Measurements from ENCODE around the gene SNED1. TPM values are rescaled to one million over a fixed set of nuclear protein-coding genes. Genes with fewer than 3 reads are reported as not detected.

SNED1 gene
- total RNA-seq, 4 donors from 2014 or later, result 16.4 to 56.2 (median 43.5) TPM

- Histone ChIP-seq H3K27ac (peak overlapping the region in 1 of 4 donors; percentile 12), H3K4me3 (no peak overlapping the region), H3K9me3 (no peaks in the 10 kb centered on the region), H3K4me1 (peaks cover 35 to 41% of the 10 kb centered on the region in 2 donors), H3K27me3 (no peaks in the 10 kb centered on the region), H3K36me3 (no peaks in the 10 kb centered on the region)
- ATAC-seq (no peak), DNase-seq (peak; percentile 1 to 11)
- in situ Hi-C loops (cut with MboI; ENCODE audit: low sequenced_read_pairs in 4 of 4) (no loop called here), intact Hi-C loops (cut with DNase I; ENCODE audit: low total_unique reads) (loop anchor here (1.0 kb wide), 1 partner anchor 137 kb away; no protein-coding TSS in a partner anchor)
- TF ChIP-seq CTCF (IDR thresholded peaks at IDR 0.05 in 4 of 5, conservative IDR thresholded peaks at IDR 0.05 in 1 of 5) (no peak), POLR2A (IDR thresholded peaks at IDR 0.05) (no peak)
Observed at GRCh38 chr2:240988571-240989271, 9.7 kb upstream of the SNED1 start.

GRCh38 chr2:240989451-240990265 is 8.8 kb upstream of the SNED1 start:
- no peak overlapping the region for H3K4me3 ChIP-seq
- no peaks in the 10 kb centered on the region for H3K36me3 ChIP-seq
- in situ Hi-C loops (cut with MboI; ENCODE audit: low sequenced_read_pairs in 4 of 4), result no loop called here
- peak overlapping the region; percentile 92 to 98 (median 95) for H3K27ac ChIP-seq
- peak; percentile 29 to 72 (median 60) for TF ChIP-seq CTCF (IDR thresholded peaks at IDR 0.05 in 4 of 5, conservative IDR thresholded peaks at IDR 0.05 in 1 of 5)
- no peak for TF ChIP-seq POLR2A (IDR thresholded peaks at IDR 0.05)
- no peaks in the 10 kb centered on the region for H3K27me3 ChIP-seq
- DNase-seq, result peak; percentile 43 to 60
- no peaks in the 10 kb centered on the region for H3K9me3 ChIP-seq
- intact Hi-C loops (cut with DNase I; ENCODE audit: low total_unique reads), result loop anchor here (1.0 to 10.0 kb wide), 4 partner anchors 77 to 745 kb away; partner anchors contain the start of gene D2HGDH
- ATAC-seq, result no peak
- peaks cover 35 to 41% of the 10 kb centered on the region in 2 donors for H3K4me1 ChIP-seq

- TF ChIP-seq POLR2A (IDR thresholded peaks at IDR 0.05), result no peak
- TF ChIP-seq CTCF (IDR thresholded peaks at IDR 0.05 in 4 of 5, conservative IDR thresholded peaks at IDR 0.05 in 1 of 5), result no peak
- in situ Hi-C loops (cut with MboI; ENCODE audit: low sequenced_read_pairs in 4 of 4) (no loop called here), intact Hi-C loops (cut with DNase I; ENCODE audit: low total_unique reads) (loop anchor here (5.0 to 10.0 kb wide), 3 partner anchors 78 to 745 kb away; partner anchors contain the start of gene D2HGDH)
- Histone ChIP-seq H3K4me1 (peaks cover 37 to 41% of the 10 kb centered on the region in 2 donors), H3K27ac (peak overlapping the region; percentile 92 to 98 (median 95)), H3K4me3 (no peak overlapping the region), H3K9me3 (no peaks in the 10 kb centered on the region), H3K36me3 (no peaks in the 10 kb centered on the region), H3K27me3 (no peaks in the 10 kb centered on the region)
- DNase-seq, result peak in 1 of 2 donors; percentile 1
- ATAC-seq, result no peak
Observed at GRCh38 chr2:240990266-240990529, 8.2 kb upstream of the SNED1 start.

- intact Hi-C loops (cut with DNase I; ENCODE audit: low total_unique reads) (loop anchor here (5.0 to 10.0 kb wide), 3 partner anchors 79 to 744 kb away; partner anchors contain the start of gene D2HGDH), in situ Hi-C loops (cut with MboI; ENCODE audit: low sequenced_read_pairs in 4 of 4) (no loop called here)
- peak; percentile 2 to 21 for DNase-seq
Observed at GRCh38 chr2:240990726-240991377, 7.6 kb upstream of the SNED1 start.

More at GRCh38 chr2:240990726-240991377, 7.6 kb upstream of the SNED1 start:
- peak overlapping the region; percentile 92 to 98 (median 95) for H3K27ac ChIP-seq
- no peaks in the 10 kb centered on the region for H3K36me3 ChIP-seq
- no peaks in the 10 kb centered on the region for H3K27me3 ChIP-seq
- H3K4me3 ChIP-seq, result peak overlapping the region in 1 of 4 donors; percentile 32
- no peak for TF ChIP-seq CTCF (IDR thresholded peaks at IDR 0.05 in 4 of 5, conservative IDR thresholded peaks at IDR 0.05 in 1 of 5)
- no peak for TF ChIP-seq POLR2A (IDR thresholded peaks at IDR 0.05)
- ATAC-seq, result no peak
- no peaks in the 10 kb centered on the region for H3K9me3 ChIP-seq
- H3K4me1 ChIP-seq, result peaks cover 44 to 47% of the 10 kb centered on the region in 2 donors

All from gastrocnemius medialis (tissue), 4 donors.